GM12873 (cell line): ENCODE measurements around the gene GPR32.

Source experiments
- TF ChIP-seq, protein P1 (sequence below): IDR thresholded peaks from 2 replicates; pipeline ENCODE4 v1.5.1; 2012; ENCODE audit warnings: low read depth, mild to moderate bottlenecking, moderate library complexity, low read length, control low read depth; ENCODE audit not compliant: insufficient read depth; ENCODE audit errors: missing control alignments

GPR32 gene

GRCh38 chr19:50777261-50777660 is 7.0 kb downstream of the GPR32 start:
- TF ChIP-seq, protein P1, sequence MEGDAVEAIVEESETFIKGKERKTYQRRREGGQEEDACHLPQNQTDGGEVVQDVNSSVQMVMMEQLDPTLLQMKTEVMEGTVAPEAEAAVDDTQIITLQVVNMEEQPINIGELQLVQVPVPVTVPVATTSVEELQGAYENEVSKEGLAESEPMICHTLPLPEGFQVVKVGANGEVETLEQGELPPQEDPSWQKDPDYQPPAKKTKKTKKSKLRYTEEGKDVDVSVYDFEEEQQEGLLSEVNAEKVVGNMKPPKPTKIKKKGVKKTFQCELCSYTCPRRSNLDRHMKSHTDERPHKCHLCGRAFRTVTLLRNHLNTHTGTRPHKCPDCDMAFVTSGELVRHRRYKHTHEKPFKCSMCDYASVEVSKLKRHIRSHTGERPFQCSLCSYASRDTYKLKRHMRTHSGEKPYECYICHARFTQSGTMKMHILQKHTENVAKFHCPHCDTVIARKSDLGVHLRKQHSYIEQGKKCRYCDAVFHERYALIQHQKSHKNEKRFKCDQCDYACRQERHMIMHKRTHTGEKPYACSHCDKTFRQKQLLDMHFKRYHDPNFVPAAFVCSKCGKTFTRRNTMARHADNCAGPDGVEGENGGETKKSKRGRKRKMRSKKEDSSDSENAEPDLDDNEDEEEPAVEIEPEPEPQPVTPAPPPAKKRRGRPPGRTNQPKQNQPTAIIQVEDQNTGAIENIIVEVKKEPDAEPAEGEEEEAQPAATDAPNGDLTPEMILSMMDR: no peak

- TF ChIP-seq, protein P1: no peak
Observed at GRCh38 chr19:50777830-50778303, 7.6 kb downstream of the GPR32 start.

DNA sequence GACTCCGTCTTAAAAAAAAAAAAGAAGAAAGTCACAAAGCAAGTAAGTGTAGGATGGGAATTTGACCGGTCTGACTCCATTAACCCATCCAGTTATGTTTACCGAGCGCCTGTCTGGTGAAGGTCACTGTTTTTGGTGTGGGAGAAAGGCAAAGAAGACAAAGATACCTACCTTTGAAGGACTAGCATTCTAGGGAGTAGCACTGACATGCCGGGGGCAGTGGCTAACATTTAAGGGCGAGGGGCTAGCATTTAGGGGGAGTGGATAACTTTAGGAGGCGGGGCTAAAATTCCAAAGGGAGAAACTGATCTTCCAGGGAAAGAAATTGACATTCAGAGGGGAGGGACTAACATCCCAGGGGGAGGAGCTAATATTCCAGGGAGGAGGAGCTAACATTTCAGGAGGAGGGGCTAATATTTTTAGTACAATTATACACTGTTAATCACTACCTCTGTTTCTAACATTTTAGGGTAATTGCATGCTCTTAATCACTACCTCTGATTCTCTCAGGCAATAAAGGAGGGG is 8.7 kb downstream of the GPR32 start:
- TF ChIP-seq, protein P1: no peak

DNA sequence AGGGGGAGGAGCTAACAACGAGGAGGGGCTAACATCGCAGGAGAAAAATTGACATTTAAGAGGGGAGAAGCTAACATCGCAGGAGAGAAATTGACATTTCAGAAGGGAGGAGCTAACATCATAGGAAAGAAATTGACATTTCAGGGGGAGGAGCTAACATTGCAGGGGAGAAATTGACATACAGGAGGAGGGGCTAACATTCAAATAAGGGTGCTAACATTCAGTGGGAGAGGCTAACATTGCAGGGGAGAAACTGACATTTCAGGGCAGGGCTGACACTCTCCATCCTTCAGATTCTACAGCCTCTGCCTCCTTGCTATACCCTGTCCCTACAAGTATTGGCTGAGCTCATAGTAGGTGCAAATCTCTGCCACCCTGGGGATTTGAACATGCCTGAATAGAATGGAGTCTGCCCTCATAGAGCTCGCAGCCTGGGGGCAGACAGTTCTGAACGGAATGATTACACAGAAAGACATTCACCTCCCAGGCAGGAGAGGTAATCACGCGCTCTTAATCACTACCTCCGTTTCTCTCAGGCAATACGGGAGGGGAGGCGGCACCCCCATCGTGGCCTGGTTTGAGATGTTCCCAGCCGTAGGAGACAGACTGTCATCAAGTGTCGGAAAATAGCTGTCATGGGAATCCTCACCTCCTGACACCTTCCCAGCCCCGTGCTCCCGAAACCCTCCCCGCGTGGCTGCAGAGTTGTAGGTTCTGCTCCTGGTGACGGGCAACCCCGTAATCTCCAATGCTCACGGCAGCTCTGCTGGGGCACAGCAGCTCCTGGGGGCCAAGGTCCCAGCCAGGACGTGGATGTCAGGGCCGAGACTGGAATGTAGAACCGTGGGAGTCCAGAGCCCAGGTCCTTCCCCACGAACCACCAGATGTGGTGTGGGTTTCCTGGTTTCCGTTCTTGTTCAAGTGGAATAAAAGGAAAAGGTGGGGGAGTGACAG is 9.5 kb downstream of the GPR32 start:
- TF ChIP-seq, protein P1: no peak

GRCh38 chr19:50780753-50781435 is 10.6 kb downstream of the GPR32 start:
- TF ChIP-seq, protein P1: no peak

DNA sequence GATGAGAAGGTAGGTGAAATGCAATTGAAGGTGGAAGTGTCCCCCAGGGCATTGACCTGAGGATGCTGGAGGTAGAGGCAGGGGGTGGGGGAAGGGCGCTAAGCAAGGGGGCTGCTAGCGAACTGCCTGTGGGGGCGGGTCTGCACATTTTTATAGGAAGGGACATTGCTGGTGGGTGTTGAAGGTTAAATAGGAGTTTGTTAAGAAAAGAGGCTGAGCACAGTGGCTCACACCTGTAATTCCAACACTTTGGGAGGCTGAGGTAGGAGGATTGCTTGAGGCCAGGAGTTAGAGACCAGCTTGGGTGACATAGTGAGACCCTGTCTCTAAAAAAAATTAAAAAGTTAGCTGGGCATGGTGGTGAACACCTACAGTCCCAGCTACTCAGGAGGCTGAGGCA is 14.4 kb downstream of the GPR32 start:
- TF ChIP-seq, protein P1: no peak

DNA sequence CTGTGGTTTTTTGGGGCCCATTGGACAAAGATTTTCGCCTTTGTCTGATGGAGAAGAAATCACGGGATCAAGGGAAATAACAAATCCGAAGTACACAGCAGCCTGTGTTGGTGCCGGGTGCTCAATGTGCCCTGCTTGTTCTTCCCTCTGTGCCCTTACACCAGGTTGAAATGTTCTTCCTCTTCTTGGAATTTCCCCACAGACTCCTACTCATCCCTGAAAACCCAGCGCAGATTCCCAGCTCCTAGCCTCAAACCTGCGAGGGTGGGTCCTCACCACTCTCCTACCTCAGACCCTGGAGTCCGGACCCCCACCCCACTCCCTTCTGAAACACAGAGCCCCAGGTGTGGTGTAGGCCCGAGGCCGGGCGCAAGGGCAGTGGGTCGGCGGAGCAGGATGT is 15.1 kb downstream of the GPR32 start:
- TF ChIP-seq, protein P1: no peak
